WERI-Rb-1 (cell line): Measurements from ENCODE around the gene KRT36.

Experiments used
- DNase-seq: peaks from one replicate; pipeline ENCODE4 v3.0.0-alpha.2; 2020
- H3K27ac ChIP-seq: fragments of 250-450 bp; sonication (Bioruptor Pico); 2 replicates; pipeline ENCODE4 v1.5.1; 2020; ENCODE audit warnings: mild to moderate bottlenecking, moderate library complexity
- H3K27me3 ChIP-seq: fragments of 250-450 bp; sonication (Bioruptor Pico); 2 replicates; pipeline ENCODE4 v1.5.1; 2021; ENCODE audit warnings: mild to moderate bottlenecking, low read depth, moderate library complexity; ENCODE audit not compliant: insufficient read depth, severe bottlenecking
- H3K36me3 ChIP-seq: fragments of 250-450 bp; sonication (Bioruptor Pico); 2 replicates; pipeline ENCODE4 v1.5.1; 2020; ENCODE audit warnings: mild to moderate bottlenecking, moderate library complexity
- H3K4me3 ChIP-seq: 2 replicates; pipeline ENCODE4 v1.5.1; 2011; ENCODE audit warnings: low read depth, mild to moderate bottlenecking, control low read depth, low read length
- H3K9me3 ChIP-seq: fragments of 250-450 bp; sonication (Bioruptor Pico); 2 replicates; pipeline ENCODE4 v1.5.1; 2021; ENCODE audit warnings: mild to moderate bottlenecking, moderate library complexity; ENCODE audit not compliant: severe bottlenecking
- CTCF ChIP-seq: IDR thresholded peaks from 2 replicates; pipeline ENCODE4 v1.5.1; 2011; ENCODE audit warnings: low read depth, mild to moderate bottlenecking, control low read depth, inconsistent platforms, low read length

The KRT36 gene

DNA sequence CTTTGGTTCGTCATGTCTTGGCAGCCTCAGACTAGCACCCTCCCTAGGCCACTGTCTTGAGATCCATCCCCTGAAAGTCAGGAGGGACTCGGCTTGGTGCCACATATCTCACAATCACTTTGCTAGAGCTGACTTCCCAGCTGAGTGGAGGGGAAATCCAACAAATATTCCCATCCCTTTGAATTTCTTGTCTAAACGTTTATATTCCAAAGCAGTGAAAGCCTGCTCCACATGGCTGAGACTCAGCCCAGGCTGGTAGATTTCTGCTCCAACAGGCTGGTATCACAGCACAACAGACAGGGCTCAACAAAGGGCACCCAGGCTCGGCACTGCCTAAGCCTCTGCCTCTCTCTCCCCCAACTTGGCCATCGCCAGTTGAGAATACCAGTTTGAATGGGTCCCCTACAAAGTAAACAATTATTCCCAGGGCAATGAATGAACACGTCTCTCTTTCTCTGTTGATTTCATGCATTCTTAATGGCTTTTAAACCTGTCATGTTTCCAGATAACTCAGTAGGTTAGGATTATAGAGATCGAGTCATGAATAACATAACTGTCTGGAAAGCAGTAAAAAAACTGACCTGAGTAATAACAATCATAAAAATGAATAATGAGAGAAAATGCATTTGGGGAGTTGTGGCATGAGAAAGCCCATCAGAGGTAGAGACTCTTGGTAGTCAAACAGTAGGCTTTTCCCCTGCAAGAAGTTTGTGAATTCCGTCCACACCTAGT lies 14.7 kb upstream of the KRT36 start:
- Histone ChIP-seq H3K27ac (no peak overlapping the region), H3K4me3 (no peak overlapping the region), H3K9me3 (no peaks in the 10 kb centered on the region), H3K27me3 (no peaks in the 10 kb centered on the region), H3K36me3 (no peaks in the 10 kb centered on the region)
- no peak for DNase-seq
- no peak for TF ChIP-seq CTCF

DNA sequence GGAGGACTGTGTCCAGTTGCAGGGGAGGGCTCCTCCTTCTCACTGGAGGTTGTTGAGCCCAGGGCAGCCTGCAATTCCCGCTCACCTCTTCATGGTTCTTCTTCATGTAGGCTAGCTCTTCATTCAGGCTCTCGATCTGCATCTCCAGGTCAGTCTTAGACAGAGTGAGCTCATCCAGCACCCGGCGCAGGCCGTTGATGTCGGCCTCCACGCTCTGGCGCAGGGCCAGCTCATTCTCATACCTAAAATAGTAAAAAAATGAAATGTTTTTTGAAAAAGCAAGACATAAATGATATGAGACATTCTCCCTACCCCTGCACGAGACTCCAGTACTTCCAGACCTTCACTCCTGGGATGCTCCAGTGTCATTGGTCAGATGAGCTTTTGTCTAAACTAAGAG lies 13.5 kb upstream of the KRT36 start:
- DNase-seq, result no peak
- no peak overlapping the region for H3K27ac ChIP-seq
- H3K4me3 ChIP-seq, result no peak overlapping the region
- no peaks in the 10 kb centered on the region for H3K36me3 ChIP-seq
- H3K27me3 ChIP-seq, result no peaks in the 10 kb centered on the region
- H3K9me3 ChIP-seq, result peaks cover 1% of the 10 kb centered on the region
- no peak for TF ChIP-seq CTCF

GRCh38 chr17:41500131-41500911 lies 10.6 kb upstream of the KRT36 start:
- H3K9me3 ChIP-seq, result peaks cover 2% of the 10 kb centered on the region
- no peak overlapping the region for H3K27ac ChIP-seq
- H3K27me3 ChIP-seq, result no peaks in the 10 kb centered on the region
- no peaks in the 10 kb centered on the region for H3K36me3 ChIP-seq
- no peak for TF ChIP-seq CTCF
- H3K4me3 ChIP-seq, result no peak overlapping the region
- DNase-seq, result no peak

DNA sequence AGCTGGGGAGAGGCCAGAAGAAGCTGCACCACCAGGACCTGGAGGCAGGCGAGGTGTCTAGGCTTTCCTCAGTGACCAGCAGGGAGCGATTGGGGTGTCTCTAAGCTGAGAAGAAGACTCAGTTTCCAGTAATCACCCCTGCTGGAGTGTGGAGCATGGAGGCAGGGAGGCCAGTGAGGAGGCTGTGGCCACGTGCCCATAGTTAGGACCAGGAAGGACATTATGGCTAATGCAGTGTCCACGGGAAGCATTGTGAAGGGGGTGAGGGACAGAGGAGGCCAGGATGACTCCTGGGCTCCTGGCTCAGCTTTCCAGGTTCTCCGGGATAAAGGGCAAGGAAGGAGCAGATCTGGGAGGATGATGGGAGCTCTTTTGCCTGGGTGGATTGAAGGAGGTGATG lies 10.0 kb upstream of the KRT36 start:
- H3K27ac ChIP-seq, result no peak overlapping the region
- no peak overlapping the region for H3K4me3 ChIP-seq
- no peak for DNase-seq
- H3K36me3 ChIP-seq, result no peaks in the 10 kb centered on the region
- peaks cover 2% of the 10 kb centered on the region for H3K9me3 ChIP-seq
- no peak for TF ChIP-seq CTCF
- H3K27me3 ChIP-seq, result no peaks in the 10 kb centered on the region

GRCh38 chr17:41498276-41498675 lies 8.6 kb upstream of the KRT36 start:
- H3K36me3 ChIP-seq, result no peaks in the 10 kb centered on the region
- H3K27me3 ChIP-seq, result no peaks in the 10 kb centered on the region
- DNase-seq, result no peak
- H3K27ac ChIP-seq, result no peak overlapping the region
- peaks cover 2% of the 10 kb centered on the region for H3K9me3 ChIP-seq
- no peak for TF ChIP-seq CTCF
- H3K4me3 ChIP-seq, result no peak overlapping the region
